Naive thymus-derived CD8-positive, alpha-beta T cell (primary cell): ENCODE data around the gene PLXNA4. TPM values are rescaled to one million over a fixed set of nuclear protein-coding genes. Genes with fewer than 3 reads are reported as not detected.
A peak's percentile ranks its signal among the peaks of the same experiment; 100 is the strongest.

Source experiments
- ATAC-seq, 2 donors: fragments of 150-1000 bp; cut with Tn5 transposase in 1 of 2; sonication (Bioruptor Pico), chemical (Tn5 transposase) in 1 of 2; 1 replicate in 1 of 2; 2 replicates in 1 of 2; pipeline ENCODE4 v1.10.0; 2021; ENCODE audit warnings: mild to moderate bottlenecking in 2 of 2, moderate library complexity in 2 of 2
- POLR2A ChIA-PET: fragments of 350-600 bp; sonication (Branson Sonifier 250); formaldehyde crosslinking; loops from one replicate; lab custom pipeline; 2021; ENCODE audit warnings: antibody characterized with exemption; lab: Charles Lee
- DNase-seq, 10 donors: peaks; one replicate each; pipeline versions ENCODE4 v3.0.0 to v3.0.0-alpha.2; 2020 to 2022
- H3K27ac Mint-ChIP-seq, 10 donors: one replicate each; pipeline ENCODE4 v1.8.0; 2020 to 2022; ENCODE audit warnings: mild to moderate bottlenecking in 10 of 10, mixed read lengths in 10 of 10, moderate library complexity in 4 of 10, inconsistent platforms in 1 of 10
- H3K27me3 Mint-ChIP-seq, 5 donors: one replicate each; pipeline ENCODE4 v1.8.0; 2021 to 2022; ENCODE audit warnings: mixed read lengths in 5 of 5
- H3K36me3 Mint-ChIP-seq, 3 donors: one replicate each; pipeline ENCODE4 v1.8.0; 2020 to 2022; ENCODE audit warnings: mixed read lengths in 3 of 3, mild to moderate bottlenecking in 2 of 3, inconsistent platforms in 1 of 3
- H3K4me1 Mint-ChIP-seq, 4 donors: one replicate each; pipeline ENCODE4 v1.8.0; 2021 to 2022; ENCODE audit warnings: mixed read lengths in 4 of 4
- H3K4me3 Mint-ChIP-seq, 10 donors: one replicate each; pipeline ENCODE4 v1.8.0; 2020 to 2022; ENCODE audit warnings: mild to moderate bottlenecking in 10 of 10, mixed read lengths in 10 of 10, moderate library complexity in 6 of 10, inconsistent platforms in 1 of 10
- H3K9me3 Mint-ChIP-seq, 9 donors: one replicate each; pipeline ENCODE4 v1.8.0; 2020 to 2022; ENCODE audit warnings: mixed read lengths in 9 of 9, mild to moderate bottlenecking in 3 of 9, inconsistent platforms in 1 of 9, moderate library complexity in 1 of 9
- polyA plus RNA-seq, 3 donors: library from polyadenylated mRNA; unstranded; fragments of 300-500 nt; fragmentation: Illumina TruSeq; gene quantifications; one replicate each; pipeline ENCODE4 v1.2.3, GENCODE V29; 2021
- total RNA-seq, 8 experiments: library from RNA in 2 of 8; stranded (reverse) in 2 of 8; gene quantifications; one replicate each; pipeline ENCODE4 v1.2.3 and lab custom pipeline; 2021 to 2026

The PLXNA4 gene
- total and polyA plus RNA-seq, 5 experiments from 2014 or later, result 0.05 to 1.2 (median 0.27) TPM

GRCh38 chr7:132110692-132111091, 465.6 kb downstream of the PLXNA4 start:
- POLR2A ChIA-PET, result no interaction called here
- Mint-ChIP-seq H3K4me1 (no peaks in the 10 kb centered on the region), H3K9me3 (no peaks in the 10 kb centered on the region), H3K36me3 (no peaks in the 10 kb centered on the region), H3K27ac (no peak overlapping the region), H3K4me3 (no peak overlapping the region), H3K27me3 (peaks cover 2 to 18% (median 14%) of the 10 kb centered on the region in 5 donors)
- no peak for ATAC-seq
- DNase-seq, result no peak

GRCh38 chr7:132109769-132110168, 466.5 kb downstream of the PLXNA4 start:
- DNase-seq, result no peak
- Mint-ChIP-seq H3K4me3 (no peak overlapping the region), H3K36me3 (no peaks in the 10 kb centered on the region), H3K27me3 (peaks cover 2 to 23% (median 18%) of the 10 kb centered on the region in 5 donors), H3K4me1 (no peaks in the 10 kb centered on the region), H3K27ac (no peak overlapping the region), H3K9me3 (no peaks in the 10 kb centered on the region)
- ATAC-seq, result no peak
- POLR2A ChIA-PET, result no interaction called here

GRCh38 chr7:132108563-132108962, 467.7 kb downstream of the PLXNA4 start:
- H3K27ac Mint-ChIP-seq, result no peak overlapping the region
- DNase-seq, result no peak
- no peak overlapping the region for H3K4me3 Mint-ChIP-seq
- no peak for ATAC-seq
- no peaks in the 10 kb centered on the region for H3K36me3 Mint-ChIP-seq
- H3K9me3 Mint-ChIP-seq, result no peaks in the 10 kb centered on the region
- peaks cover 3 to 27% (median 18%) of the 10 kb centered on the region in 5 donors for H3K27me3 Mint-ChIP-seq
- POLR2A ChIA-PET, result no interaction called here
- H3K4me1 Mint-ChIP-seq, result no peaks in the 10 kb centered on the region

- H3K27ac Mint-ChIP-seq, result no peak overlapping the region
- no peaks in the 10 kb centered on the region for H3K36me3 Mint-ChIP-seq
- no peak overlapping the region for H3K4me3 Mint-ChIP-seq
- H3K4me1 Mint-ChIP-seq, result no peaks in the 10 kb centered on the region
- H3K9me3 Mint-ChIP-seq, result peaks cover 0 to 2% (median 0%) of the 10 kb centered on the region in 9 donors
- H3K27me3 Mint-ChIP-seq, result peaks cover 4 to 28% (median 24%) of the 10 kb centered on the region in 5 donors
- POLR2A ChIA-PET, result no interaction called here
- DNase-seq, result no peak
- ATAC-seq, result no peak
Observed at GRCh38 chr7:132106491-132106890, 469.8 kb downstream of the PLXNA4 start.

GRCh38 chr7:132105096-132105495, 471.2 kb downstream of the PLXNA4 start:
- Mint-ChIP-seq H3K27ac (peak overlapping the region in 1 of 10 donors; percentile 2), H3K27me3 (peaks cover 4 to 28% (median 25%) of the 10 kb centered on the region in 5 donors), H3K4me1 (no peaks in the 10 kb centered on the region), H3K36me3 (no peaks in the 10 kb centered on the region), H3K4me3 (no peak overlapping the region), H3K9me3 (peaks cover 0 to 2% (median 0%) of the 10 kb centered on the region in 9 donors)
- DNase-seq, result no peak
- POLR2A ChIA-PET, result no interaction called here
- no peak for ATAC-seq

GRCh38 chr7:132103718-132104117, 472.6 kb downstream of the PLXNA4 start:
- Mint-ChIP-seq H3K4me1 (no peaks in the 10 kb centered on the region), H3K36me3 (no peaks in the 10 kb centered on the region), H3K27ac (peak overlapping the region in 1 of 10 donors; percentile 43), H3K9me3 (peaks cover 0 to 2% (median 0%) of the 10 kb centered on the region in 9 donors), H3K27me3 (peaks cover 4 to 28% (median 20%) of the 10 kb centered on the region in 5 donors), H3K4me3 (no peak overlapping the region)
- POLR2A ChIA-PET, result no interaction called here
- ATAC-seq, result no peak
- no peak for DNase-seq

GRCh38 chr7:132102942-132103341, 473.3 kb downstream of the PLXNA4 start:
- H3K4me1 Mint-ChIP-seq, result no peaks in the 10 kb centered on the region
- H3K27ac Mint-ChIP-seq, result no peak overlapping the region
- DNase-seq (no peak), ATAC-seq (no peak)
- H3K27me3 Mint-ChIP-seq, result peaks cover 3 to 24% (median 16%) of the 10 kb centered on the region in 5 donors
- H3K4me3 Mint-ChIP-seq, result no peak overlapping the region
- H3K9me3 Mint-ChIP-seq, result peaks cover 0 to 2% (median 0%) of the 10 kb centered on the region in 9 donors
- POLR2A ChIA-PET, result no interaction called here
- H3K36me3 Mint-ChIP-seq, result no peaks in the 10 kb centered on the region

- Mint-ChIP-seq H3K36me3 (no peaks in the 10 kb centered on the region), H3K4me3 (no peak overlapping the region), H3K27me3 (peaks cover 4 to 27% (median 19%) of the 10 kb centered on the region in 5 donors), H3K27ac (no peak overlapping the region), H3K9me3 (peaks cover 0 to 2% (median 0%) of the 10 kb centered on the region in 9 donors), H3K4me1 (no peaks in the 10 kb centered on the region)
- POLR2A ChIA-PET, result no interaction called here
- ATAC-seq, result no peak
- DNase-seq, result no peak
Observed at GRCh38 chr7:132102391-132102790, 473.9 kb downstream of the PLXNA4 start.

- Mint-ChIP-seq H3K27ac (no peak overlapping the region), H3K4me3 (no peak overlapping the region), H3K4me1 (no peaks in the 10 kb centered on the region), H3K36me3 (no peaks in the 10 kb centered on the region), H3K9me3 (peaks cover 0 to 2% (median 0%) of the 10 kb centered on the region in 9 donors), H3K27me3 (peaks cover 3 to 27% (median 18%) of the 10 kb centered on the region in 5 donors)
- POLR2A ChIA-PET, result no interaction called here
- no peak for ATAC-seq
- no peak for DNase-seq
Observed at GRCh38 chr7:132100981-132101380, 475.3 kb downstream of the PLXNA4 start.

- no peak for ATAC-seq
- no peak overlapping the region for H3K4me3 Mint-ChIP-seq
- no peaks in the 10 kb centered on the region for H3K4me1 Mint-ChIP-seq
- H3K27me3 Mint-ChIP-seq, result peaks cover 4 to 29% (median 18%) of the 10 kb centered on the region in 5 donors
- H3K9me3 Mint-ChIP-seq, result peaks cover 0 to 2% (median 0%) of the 10 kb centered on the region in 9 donors
- POLR2A ChIA-PET, result no interaction called here
- DNase-seq, result no peak
- H3K27ac Mint-ChIP-seq, result no peak overlapping the region
- H3K36me3 Mint-ChIP-seq, result no peaks in the 10 kb centered on the region
Observed at GRCh38 chr7:132100483-132100882, 475.8 kb downstream of the PLXNA4 start.

- DNase-seq (no peak), ATAC-seq (no peak)
- H3K27me3 Mint-ChIP-seq, result peaks cover 6 to 36% (median 14%) of the 10 kb centered on the region in 5 donors
- H3K27ac Mint-ChIP-seq, result no peak overlapping the region
- POLR2A ChIA-PET, result no interaction called here
- H3K9me3 Mint-ChIP-seq, result peaks cover 0 to 2% (median 0%) of the 10 kb centered on the region in 9 donors
- no peaks in the 10 kb centered on the region for H3K36me3 Mint-ChIP-seq
- no peak overlapping the region for H3K4me3 Mint-ChIP-seq
- H3K4me1 Mint-ChIP-seq, result no peaks in the 10 kb centered on the region
Observed at GRCh38 chr7:132099163-132099562, 477.1 kb downstream of the PLXNA4 start.

GRCh38 chr7:132098327-132098726, 477.9 kb downstream of the PLXNA4 start:
- no peak for ATAC-seq
- Mint-ChIP-seq H3K4me3 (no peak overlapping the region), H3K36me3 (no peaks in the 10 kb centered on the region), H3K4me1 (no peaks in the 10 kb centered on the region), H3K27ac (peak overlapping the region in 1 of 10 donors; percentile 3), H3K9me3 (peaks cover 0 to 2% (median 0%) of the 10 kb centered on the region in 9 donors), H3K27me3 (peaks cover 3 to 39% (median 13%) of the 10 kb centered on the region in 5 donors)
- DNase-seq, result no peak
- POLR2A ChIA-PET, result no interaction called here

- ATAC-seq, result no peak
Observed at GRCh38 chr7:132097550-132098134, 478.6 kb downstream of the PLXNA4 start.

More at GRCh38 chr7:132097550-132098134, 478.6 kb downstream of the PLXNA4 start:
- Mint-ChIP-seq H3K27me3 (peaks cover 3 to 46% (median 18%) of the 10 kb centered on the region in 5 donors), H3K4me3 (no peak overlapping the region), H3K9me3 (peaks cover 0 to 2% (median 0%) of the 10 kb centered on the region in 9 donors), H3K27ac (no peak overlapping the region), H3K36me3 (no peaks in the 10 kb centered on the region), H3K4me1 (no peaks in the 10 kb centered on the region)
- POLR2A ChIA-PET, result no interaction called here
- no peak for DNase-seq
